Superior temporal gyrus (tissue), 1 donor: ENCODE measurements around the gene KPNA1.

Experiments used
- DNase-seq: peaks from one replicate; pipeline ENCODE4 v3.0.0-alpha.2; 2016; ENCODE audit errors: extremely low spot score

The KPNA1 gene

DNA sequence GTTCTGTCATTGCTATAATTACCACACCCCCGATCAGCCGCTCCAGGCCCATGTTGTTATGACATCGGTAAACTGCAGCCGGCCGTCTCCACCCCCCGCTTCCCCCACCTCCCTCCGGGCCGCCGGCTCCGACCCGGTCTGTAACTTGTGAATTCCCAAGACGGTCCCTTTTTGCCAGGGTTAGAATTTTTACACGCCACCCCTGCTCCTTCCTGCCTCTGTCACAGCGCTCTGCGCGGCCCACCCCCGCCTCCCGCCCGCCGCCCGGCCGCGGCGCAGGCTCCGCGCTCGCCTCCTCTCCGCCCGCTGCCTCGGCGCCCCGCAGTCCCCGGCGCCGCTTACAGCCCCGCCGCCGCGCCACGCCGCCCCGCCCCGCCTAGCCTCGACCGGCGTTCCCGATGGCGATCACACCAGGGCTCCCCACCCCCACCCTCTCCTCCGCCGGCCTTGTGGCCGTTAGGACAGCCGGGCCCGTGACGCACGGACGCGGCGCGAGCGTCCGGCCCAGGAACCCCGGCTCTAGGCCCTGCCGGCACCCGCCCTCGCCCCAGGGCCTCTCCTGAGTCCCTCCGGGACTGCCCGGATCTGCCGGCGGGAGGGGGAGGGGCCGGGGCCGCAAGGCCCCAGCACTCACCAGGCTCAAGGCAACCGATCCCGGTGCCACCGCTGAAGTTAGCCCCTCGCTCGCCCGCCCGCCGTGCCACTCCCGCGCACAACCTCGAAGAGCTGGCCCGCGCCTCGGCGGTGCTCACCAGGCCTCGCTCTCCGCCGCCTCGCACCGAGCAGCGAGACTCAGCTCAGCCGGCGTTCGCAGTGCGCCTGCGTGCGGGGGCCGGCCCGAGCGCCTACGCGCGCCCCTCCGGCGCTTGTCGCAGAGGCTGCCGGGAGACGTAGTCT is at the start of gene KPNA1:
Gene KPNA1, minus strand, starts transcription at position 817 of the 897 bp plus-strand sequence. CDS start 18,374 bp downstream, outside the sequence.
- DNase-seq, result peak; percentile 93

DNA sequence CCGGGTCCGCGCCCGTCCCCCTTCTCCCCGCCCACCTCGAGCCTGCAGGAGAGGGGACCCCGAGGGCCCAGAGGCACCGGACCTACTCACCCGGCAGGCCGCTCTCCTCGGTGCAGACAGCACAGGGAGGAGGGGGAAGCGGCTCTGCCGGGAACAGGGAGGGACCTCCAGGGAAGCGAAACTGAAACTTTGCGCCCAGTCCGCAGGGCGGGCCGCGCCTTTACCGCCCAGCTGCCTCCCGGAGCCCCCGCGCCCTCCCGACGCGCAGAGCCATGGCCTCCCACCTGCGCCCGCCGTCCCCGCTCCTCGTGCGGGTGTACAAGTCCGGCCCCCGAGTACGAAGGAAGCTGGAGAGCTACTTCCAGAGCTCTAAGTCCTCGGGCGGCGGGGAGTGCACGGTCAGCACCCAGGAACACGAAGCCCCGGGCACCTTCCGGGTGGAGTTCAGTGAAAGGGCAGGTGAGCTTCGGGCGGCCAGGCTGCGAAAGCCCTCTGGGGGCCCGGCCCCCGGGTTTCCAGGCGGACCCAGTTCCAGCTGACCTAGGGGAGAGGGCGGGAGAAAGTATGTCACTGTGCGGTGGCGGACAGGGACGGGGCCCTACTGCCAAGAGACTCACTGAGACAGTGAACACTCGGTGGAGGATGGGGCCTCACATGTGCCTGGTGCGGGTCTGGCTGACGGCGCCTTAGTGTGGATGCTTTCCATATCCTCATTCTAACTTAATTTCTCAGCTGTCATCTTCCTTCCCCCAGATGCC is 49.6 kb upstream of the KPNA1 start, which contains the start of the genes DTX3L and PARP9:
Gene DTX3L, plus strand, starts transcription at position 184 of the 758 bp plus-strand sequence. Its CDS starts 89 bp downstream, at position 273.
Gene PARP9, minus strand, starts transcription at position 146 of the 758 bp plus-strand sequence. CDS start 4,680 bp downstream, outside the sequence.
- peak; percentile 54 for DNase-seq

DNA sequence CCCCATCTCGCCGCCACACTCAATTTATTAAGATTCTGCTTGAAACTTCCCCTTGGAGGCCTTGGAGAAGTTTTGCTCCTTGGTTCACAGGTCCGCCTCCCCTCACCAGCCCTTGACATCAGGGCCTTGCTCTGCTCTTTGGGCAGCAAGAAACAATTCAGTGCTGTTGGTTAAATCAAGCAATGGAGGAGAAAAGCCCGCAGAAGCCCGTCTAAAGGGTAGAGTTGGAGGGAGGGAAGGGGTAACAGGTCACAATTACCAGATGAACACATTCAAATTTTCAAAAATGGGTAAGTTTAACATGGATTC is 48.9 kb upstream of the KPNA1 start:
- no peak for DNase-seq

DNA sequence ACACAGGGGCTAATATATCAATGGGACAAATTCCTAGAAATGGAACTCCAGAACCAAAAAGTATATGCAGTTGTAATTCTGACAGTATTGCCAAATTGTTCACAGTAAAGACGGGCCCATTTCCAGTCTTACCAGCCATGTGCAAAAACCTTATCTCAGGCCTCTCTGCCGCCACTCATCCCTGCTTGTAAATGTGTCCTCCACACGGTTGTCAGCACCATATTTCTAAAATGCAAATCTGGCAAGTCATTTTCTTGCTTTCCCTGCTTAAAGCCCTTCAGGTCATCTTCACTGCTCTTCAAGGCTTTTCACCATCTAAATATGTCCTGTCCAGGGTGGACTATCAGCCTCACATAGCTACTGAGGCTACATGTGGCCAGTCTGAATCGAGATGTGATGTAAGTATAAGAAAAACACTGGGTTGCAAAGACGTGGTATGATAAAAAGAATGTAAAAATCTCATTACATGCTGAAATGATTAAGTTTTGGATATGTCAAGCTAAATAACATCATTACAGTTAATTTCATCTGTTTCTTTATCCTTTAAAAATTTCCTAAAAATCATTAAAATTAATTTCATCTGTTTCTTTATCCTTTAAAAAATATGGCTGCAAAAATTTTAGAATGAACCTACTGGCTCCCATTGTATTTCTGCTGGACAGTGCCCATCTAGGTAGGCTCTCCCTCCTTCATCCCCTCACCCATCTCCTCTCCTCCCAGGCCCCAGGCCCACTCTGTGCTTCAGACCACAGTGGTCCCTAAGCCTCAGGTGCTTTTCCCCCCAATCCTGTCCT is 48.4 kb upstream of the KPNA1 start:
- DNase-seq, result no peak

DNA sequence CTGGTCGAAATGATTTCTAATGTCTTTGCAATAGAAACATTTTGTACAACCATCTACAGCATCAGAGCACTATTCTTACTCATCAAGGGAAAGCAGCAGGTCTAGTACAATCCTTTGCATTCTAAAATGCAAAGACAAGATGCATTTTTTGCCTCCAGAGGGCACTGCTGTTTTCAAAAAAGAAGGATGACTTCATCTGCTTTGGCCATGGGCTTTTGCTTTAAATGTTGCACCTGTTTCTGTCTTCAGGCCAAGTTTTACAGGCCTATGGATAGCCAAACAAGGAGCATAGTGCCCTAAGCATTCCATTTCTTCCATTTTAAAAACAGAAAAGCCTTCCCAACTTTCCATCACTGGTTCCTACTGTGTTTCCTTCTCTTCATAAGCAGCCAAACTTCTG is 45.9 kb upstream of the KPNA1 start:
- peak; percentile 72 for DNase-seq

DNA sequence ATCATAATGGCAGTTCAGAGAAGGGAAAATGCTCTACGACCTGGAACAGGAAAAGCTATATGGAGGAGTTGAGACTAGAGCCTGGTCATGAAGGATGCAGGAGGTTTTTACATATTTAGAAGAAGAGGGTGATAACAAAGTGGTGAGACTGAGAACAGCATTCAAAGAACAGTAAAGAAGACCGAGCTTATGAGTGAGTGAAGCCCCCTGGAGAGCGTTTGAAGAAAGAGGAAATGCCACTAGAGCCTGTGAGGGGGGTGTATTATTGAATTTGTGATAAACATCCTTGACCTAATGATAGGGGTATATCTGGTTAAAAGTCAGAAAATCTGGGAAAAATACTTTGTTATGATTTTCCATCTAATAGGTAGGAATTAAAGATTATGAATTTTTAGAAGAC is 45.2 kb upstream of the KPNA1 start:
- no peak for DNase-seq

DNA sequence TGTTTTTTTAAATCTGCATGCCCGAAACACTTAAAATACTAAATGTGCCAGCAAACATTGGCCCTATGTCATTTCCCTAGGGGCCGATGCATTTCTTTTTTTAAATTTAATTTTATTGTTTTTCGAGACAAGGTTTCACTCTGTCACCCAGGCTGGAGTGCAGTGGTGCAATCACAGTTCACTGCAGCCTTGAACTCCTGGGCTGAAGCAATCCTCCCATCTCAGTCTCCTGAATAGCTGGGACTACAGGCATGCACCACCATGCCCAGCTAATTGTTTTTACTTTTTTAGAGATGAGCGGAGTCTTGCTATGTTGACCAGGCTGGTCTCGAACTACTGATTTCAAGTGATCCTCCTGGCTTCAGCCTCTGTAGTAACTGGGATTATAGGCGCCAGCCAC is 43.9 kb upstream of the KPNA1 start:
- no peak for DNase-seq

DNA sequence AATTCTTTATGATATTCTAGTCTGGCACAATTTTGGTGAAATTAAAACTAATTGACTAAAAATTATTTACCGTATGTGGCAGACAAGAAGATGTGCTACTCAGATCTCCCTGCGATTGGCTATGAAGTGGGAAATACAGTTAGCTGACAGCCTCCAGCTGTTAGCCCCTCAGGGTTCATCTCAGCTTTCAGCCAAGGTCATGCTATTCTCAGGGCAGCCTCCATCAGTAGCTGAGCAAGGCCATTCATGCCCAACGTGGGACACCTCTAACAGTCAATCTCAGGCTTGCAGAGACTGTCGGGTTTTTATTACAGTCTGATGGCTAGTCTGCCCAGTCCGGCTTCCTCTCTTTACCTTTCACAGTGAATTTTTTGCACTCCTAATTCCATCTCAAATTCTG is 42.6 kb upstream of the KPNA1 start:
- no peak for DNase-seq

DNA sequence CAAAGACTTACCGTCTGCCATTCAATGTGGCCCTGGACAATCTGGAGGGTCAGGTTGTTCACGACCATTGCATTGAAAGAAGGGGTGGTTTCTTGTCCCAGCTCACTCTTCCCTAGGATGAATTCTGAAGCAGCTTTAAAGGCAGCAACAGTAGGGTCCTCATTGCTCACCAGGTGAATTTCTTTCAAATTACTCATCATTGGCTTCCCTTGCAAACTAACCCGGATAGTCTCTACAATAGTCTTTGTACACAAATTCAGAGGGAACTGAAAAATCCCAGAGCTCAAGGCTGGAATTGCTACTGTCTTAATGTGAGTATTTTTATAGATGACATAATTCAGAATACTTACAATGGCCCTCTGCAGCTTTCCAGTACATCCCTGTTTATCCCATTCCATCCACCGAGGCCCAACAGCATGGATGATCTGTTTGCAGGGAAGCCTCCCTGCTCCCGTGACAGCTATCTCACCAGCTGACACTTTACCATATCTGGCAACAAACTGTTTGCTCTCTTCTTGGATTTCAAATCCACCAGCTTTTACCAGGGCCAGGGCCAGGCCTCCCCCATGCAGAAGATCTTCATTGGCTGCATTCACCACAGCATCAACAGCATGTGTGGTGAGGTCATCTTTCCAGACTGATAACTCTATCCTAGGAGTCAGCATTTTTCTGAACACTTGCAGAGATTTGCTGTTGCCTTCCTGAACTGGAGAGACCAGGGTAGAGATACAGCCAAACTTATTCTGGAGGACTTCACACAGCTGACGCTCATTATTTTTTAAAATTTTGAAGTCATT is 40.7 kb upstream of the KPNA1 start:
- DNase-seq, result no peak

DNA sequence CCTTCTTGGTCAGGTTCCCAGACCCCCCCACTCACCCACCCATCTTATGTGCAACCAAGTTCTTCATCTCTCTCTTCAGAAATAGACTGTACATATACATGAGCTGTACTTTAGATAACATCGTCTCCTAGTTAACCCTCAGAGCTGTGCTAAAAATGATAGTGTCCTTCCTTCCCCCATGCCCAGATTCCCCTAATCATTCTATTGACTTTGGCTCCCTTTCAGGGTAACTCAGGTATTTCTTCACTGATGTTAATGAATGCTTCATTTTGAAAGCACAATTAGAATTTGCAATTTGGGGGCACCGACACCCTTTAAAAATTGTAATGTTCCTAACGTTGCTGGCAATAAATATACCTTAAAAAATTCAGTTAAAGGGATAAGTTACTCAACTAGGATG is 38.4 kb upstream of the KPNA1 start:
- no peak for DNase-seq

DNA sequence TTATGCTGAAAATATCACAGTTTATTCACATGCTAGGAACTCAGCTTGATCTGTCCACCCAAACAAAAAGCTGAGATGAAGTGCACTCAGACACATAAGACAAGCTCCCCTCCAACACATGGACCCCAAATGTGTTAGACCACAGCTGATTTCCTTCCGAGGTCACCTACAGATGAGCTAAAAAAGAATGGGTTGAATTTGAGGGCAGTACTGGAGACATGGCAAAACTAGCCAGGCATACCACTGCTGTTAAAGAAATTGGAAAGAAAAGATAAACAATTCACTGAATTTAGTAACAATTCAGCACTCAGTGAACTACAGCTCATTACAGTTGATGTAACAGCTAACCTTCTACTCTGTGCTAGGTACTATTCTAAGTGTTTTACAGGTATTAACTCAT is 33.9 kb upstream of the KPNA1 start:
- DNase-seq, result no peak

DNA sequence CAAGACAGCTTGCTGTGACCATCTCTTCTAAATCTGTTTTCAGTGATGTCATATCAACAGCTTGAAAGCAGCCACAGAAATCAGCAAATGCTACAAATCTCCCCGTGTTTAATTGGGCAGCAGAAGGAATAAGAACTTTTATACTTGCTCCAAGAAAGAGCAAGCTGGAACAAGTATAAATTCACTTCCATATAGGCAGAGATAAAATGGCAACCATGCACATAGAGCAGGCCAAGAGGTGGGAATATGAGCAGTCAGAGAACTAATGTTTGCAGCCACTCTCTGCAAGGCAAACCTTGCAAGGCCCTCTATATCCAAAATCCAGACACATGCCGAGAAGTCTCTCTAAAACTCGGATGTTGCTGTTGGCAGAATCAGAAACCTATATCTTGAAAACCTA is 33.3 kb upstream of the KPNA1 start:
- DNase-seq, result no peak

DNA sequence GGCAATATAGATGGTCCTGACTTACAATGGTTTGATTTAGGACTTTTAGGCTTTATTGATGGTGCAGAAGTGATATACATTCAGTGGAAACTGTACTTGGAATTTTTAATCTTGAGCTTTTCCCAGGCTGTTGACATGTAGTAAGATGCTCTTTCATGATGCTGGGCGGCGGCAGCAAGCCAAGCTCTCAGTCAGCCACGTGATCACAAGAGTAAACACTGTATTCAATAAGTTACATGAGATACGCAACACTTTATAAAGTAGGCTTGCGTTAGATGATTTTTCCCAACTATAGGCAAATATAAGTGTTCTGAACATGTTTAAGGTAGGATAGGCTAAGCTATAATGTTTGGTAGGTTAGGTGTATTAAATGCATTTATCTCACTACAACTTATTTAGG is 31.4 kb upstream of the KPNA1 start:
- DNase-seq, result no peak

DNA sequence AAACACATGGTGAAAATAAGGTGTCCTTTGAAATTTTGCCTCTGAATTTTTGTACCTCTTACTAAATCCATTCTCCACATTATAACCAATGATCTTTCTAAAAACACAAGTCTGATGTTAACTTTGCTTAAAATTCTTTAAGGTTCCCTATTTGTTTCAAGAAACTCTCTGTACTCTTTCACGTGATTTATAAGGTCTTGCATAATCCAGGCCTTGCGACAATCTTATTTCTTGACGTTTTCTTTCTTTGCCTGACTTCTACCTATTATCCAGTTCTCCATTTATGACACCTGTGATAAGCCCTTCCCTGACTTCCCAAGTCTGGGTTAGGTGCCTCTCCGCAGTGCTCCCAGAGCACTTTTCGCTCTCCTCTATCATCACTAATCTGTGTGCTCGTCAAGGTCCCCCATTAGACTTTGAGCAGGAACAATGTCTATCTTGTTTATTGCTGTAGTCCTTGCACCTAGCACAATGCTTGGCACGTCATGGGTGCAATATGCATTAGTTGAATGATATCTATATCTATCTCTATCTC is 24.3 kb upstream of the KPNA1 start:
- no peak for DNase-seq

DNA sequence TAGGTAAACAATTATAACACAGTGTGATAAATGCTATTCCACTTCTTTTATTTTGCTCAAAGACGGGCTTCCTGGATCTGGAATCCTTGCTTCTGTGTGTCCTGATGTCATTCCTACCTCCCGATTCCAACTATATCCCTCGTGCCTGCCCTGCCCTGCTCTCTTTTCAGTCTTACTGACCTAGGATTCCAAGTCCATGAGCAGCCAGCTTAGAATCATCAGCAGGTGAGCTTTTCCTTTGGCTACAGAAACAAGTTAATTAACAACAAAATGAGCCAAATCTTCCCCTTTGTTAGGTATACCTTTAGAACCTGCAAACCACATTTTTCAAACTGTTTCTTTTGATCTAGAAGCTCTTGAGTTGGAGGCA is 21.9 kb upstream of the KPNA1 start:
- no peak for DNase-seq

DNA sequence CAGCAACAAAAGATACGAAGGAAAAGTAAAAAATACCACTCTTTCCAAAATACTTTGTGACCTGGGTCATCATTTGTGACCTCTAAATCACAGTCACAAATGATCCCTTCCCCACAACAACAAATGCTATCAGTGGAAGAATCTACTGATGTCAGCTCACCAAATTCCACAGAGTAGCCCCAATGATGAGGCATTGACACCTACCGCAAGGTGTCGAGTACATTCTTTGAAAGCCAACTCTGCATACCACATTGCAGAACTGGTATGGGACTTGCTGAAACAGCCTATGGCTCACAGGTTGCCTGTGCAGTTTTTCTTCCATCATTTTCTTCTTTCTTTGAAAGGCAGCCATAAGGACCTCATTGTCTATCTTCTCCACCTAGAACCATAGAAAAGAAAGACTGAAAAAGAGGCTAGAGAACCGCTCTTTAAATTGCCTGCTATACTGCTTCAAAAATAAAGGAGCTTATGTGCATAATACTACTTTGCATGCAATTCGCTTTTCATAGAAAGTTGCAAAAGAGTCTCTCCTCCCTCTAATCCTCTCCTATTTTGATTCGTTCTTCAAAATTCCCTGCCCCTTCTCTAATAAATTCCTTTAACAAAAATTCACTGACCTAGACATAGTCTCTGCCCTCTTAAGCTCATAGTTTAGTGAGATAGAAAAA is 21.4 kb upstream of the KPNA1 start:
- no peak for DNase-seq

DNA sequence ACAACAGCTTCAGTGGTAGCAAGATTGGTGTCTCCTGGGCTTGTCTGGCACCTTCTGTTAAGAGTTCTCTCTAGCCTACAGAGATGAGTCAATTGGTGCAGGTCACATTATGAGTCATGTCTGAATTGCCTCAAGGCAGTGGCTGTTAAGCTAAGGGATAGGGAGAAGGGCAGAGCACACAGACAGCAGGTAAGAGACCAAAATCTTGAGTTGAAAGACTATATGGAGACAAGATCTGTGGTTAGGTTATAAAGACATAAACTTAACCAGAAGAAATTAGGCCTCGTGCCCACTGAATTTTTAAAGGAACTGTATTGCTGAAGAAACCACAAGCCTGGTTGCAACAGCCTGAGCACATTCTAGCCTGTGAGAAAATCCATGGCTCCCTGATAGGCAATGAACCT is 19.2 kb upstream of the KPNA1 start:
- no peak for DNase-seq

DNA sequence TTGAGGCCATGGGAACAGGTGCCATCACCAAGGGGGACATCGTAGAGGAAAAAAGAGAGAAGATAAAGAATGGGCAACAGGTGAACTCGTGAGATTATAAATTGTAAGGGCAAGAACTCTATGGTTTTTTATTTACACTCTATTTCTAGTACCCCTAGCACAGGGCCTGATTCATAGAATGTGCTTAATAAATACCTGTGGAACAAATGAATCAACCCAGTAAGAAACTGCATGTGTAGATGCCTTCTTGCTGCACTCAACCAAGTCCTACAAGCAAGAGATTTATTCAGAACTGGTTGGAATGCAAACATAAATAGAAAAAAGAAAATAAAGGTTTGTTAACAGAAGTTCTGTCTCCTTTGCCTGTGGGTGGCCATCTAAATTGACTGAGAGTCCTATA is 18.7 kb upstream of the KPNA1 start:
- no peak for DNase-seq

DNA sequence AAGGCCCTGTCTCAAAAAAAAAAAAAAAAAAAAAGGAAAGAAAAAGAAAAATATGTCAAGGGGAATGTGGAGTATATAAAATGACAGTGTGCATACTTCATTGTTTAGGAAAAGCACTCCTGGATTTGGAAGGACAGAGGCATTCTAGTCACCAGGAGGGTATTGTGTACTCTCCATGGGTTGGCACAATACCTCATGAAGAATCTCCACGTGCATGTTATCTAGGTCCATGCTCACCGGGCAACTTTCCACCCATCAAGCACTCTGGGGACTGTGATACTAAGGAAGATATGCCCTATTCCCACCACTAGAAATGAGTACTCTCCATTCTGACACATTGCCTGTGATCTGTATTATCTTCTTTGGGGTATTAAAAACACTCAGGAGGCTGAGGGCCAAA is 15.4 kb upstream of the KPNA1 start:
- no peak for DNase-seq

DNA sequence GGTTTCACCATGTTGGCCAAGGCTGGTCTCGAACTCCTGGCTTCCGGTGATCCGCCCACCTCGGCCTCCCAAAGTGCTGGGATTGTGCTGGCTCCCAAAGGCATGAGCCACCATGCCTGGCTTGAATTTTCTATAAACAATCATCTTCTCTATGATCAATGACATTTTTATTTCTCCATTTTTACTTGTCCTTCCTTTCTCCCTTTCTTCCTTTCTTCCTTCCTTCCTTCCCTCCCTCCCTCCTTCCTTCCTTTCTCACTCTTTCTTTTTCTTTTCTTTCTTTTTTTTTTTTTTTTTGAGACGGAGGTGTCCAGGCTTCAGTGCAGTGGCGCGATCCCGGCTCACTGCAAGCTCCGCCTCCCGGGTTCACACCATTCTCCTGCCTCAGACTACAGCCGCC is 8.6 kb upstream of the KPNA1 start:
- DNase-seq, result no peak

DNA sequence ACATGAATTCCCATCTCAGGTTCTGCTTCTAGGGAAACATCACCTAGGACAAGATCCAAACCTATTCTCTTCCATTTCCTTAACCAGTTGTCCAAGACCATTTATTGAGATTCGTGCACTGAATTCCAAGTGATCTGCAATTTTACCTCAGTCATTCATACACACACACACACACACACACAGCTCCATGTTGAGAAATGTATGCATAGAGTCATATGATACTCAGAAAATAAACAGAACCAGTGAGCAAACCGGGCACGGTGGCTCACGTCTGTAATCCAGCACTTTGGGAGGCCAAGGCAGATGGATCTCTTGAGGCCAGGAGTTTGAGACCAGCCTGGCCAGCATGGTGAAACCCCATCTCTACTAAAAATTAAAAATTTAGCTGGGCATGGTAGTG is 6.1 kb upstream of the KPNA1 start:
- no peak for DNase-seq
